ENCODE measurements around the gene CDC42EP4.
A peak's percentile ranks its signal among the peaks of the same experiment; 100 is the strongest.

Gene CDC42EP4

DNA sequence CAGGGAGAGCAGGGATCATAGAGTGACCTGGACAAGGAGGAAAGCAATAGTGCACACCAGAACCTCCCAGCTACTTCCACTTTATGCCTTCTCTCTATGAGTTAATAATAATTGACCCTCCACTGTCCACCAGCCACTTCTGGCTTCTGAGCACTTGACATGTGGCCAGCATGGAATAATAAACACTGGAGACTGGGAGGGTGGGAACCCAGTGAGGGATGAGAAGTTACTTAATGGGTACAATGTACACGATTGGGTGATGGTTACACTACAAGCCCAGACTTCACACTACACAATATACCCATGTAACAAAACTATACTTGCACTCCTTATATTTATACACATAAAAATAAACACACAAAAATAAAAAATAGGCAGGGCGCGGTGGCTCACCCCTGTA lies 11.4 kb downstream of the CDC42EP4 start:
- no peak for DNase-seq (ENCODE audit: low spot score)

DNA sequence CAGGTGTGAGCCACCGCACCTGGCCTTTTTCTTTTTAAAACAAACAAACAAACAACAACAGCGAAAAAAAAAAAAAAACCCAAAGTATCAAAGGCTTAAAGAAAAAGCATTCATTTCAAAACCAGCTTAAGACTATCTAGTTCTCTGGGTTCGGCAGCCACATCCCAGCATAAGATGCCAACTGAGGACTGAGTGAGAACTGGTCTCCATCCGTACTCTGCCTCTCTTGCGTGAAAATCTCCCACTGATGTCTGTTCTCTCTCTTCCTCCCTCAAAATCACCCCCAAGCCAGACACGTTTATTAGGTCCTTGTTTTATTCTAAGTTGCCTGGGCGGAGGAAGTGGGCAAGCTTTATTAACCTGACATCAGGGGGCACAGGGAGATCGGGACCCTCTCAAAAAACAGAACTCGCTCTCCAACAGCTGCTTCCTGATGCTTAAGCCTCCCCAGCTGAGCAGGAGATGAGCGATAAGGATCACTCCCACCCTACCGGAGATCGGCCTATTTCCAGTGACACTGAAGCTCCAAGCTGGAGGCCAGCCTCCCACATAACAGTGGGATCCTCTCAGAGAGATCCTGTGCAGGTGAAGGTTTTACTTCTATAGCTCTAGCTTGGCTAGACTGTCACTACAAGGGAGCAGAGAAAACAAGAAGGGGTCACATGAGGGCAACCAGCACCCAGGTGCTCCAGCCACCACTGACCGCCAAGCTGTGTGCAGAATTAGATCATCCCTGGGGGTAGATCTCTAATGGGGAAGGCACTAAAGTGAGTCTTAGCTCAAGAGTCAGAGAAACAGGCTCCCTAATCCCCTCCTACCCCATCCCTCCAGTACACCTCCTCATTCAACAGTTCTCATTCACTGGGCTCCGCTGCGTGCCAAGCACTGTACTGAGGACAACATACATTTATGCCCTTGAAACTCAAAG lies 13.6 kb downstream of the CDC42EP4 start:
- no peak for DNase-seq (ENCODE audit: low spot score)

DNA sequence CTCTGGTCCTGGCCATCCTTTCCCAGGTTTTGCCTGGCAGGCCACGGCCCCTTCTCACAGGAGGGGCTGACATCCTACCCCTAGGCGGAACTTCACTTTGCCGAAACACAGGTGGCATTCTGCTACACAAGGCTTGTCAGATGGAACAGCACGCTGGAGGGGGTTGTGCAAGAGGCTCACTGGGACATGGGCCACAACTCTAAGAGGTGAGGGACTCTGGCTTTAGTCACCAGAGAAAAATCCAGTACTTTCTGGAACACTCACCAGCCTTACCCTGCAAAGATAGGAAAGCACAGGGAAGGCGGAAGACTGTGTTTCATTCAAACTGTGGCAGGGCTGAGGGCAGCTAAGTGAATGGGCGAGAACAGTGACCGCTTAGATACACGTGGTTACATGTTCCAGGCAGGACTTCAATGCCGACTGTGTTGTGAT lies 18.3 kb downstream of the CDC42EP4 start:
- DNase-seq (ENCODE audit: low spot score): peak; percentile 80

DNA sequence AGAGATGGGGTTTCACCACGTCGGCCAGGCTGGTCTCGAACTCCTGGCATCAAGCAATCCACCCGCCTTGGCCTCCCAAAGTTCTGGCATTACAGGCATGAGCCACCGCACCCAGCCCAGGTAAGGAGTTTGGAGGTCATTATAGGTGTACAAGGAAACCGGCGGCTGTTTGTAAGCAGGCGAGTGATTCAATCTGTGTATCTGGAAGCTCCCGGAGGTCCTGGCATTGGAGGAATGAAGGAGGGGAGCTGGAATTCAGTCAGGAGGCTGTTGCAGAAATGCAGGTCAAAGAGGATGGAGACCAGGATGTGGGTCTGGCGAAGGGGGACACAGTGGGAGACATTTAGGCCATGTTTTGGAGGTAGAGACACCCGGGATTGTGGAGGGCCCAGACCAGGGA lies 18.8 kb downstream of the CDC42EP4 start:
- no peak for DNase-seq (ENCODE audit: low spot score)

DNA sequence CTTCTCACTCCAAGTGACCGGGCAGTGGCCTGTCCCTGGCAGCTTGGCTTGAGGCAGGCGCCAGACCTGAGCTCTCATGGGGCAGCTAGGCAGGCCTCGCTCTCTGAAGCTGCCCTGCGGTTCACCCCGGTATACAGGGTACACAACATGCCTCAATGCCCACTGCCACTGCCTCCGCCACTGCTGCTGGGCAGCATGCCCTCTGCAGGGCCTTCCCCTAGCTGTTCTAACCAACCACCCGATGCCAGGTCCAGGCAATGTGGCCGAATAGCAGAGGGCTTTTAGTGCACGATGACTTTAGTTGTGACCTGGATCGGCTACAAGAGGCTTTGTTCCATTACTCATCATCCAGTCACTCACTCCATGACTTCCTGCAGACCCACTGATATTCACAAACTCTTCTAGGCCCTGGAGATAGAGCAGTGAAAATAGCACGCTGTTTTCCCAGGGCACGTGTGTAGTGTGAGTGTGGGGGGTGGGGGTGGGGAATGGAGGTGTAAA lies 19.7 kb downstream of the CDC42EP4 start:
- DNase-seq (ENCODE audit: low spot score): peak; percentile 67

DNA sequence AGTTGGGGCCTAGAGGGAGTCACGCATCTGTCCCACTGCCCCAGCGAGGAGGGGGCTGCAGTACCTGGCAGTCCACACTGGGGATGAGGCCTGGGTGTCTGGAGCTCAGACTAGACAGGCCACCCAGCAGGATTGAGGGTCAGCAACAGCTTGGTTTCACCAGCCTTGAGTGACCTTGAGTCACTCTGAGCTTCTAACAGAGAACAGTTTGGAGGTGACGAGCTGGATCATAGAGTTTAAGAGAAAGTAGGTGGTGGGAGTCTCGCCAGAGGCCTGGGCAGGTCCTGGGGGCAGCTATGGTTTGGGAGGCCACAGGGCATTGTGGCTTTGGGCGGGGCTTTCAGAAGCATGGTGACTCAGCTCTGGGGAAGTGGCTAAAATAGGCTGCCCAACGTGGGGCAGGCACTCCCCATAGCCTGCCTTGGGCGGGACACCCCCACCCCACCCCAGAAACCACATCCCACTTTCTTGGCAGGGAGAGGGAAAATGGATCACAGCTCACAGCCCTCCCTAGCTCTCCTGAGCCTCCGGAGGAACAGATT lies 20.5 kb downstream of the CDC42EP4 start:
- DNase-seq (ENCODE audit: low spot score): peak; percentile 94

DNA sequence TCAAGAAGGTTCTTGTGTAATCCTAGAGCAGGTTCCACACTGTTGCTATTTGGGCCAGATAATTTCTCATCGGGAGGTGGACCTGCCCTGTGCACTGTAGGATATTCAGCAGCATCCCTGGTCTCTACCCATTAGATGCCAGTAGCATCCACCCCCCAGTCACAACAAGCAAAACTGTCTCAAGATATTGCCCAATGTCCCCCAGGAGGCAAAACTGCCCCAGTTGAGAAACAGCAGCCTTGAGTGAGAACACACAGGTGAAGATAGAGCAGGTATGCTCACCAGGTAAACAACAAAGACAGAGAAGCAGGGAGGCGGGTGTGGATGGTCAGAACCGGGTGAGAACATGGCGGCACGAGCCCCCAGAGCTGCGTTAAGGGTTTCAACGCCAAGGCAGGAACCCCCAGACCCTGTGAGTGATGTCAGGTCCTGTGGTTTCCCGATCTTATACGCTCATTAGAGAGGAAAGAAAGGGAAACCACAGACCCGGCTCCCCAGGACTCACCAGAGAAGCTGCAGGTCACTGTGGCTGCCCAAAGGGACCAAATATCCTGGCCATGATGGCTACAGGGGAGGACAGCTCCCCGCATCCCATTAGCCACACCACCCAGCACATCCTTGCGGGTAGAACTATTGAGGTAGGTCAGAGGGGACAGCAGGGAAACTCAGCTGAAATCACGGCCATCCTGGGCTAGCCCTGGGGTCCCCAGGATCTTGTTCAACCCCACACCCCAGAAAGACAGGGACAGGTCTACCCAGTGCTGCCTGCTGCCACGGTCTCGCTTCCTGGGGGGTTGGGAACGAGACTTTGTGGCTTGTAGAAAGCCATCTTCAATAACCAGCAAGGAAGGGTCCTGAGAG lies 21.2 kb downstream of the CDC42EP4 start:
- DNase-seq (ENCODE audit: low spot score): no peak

DNA sequence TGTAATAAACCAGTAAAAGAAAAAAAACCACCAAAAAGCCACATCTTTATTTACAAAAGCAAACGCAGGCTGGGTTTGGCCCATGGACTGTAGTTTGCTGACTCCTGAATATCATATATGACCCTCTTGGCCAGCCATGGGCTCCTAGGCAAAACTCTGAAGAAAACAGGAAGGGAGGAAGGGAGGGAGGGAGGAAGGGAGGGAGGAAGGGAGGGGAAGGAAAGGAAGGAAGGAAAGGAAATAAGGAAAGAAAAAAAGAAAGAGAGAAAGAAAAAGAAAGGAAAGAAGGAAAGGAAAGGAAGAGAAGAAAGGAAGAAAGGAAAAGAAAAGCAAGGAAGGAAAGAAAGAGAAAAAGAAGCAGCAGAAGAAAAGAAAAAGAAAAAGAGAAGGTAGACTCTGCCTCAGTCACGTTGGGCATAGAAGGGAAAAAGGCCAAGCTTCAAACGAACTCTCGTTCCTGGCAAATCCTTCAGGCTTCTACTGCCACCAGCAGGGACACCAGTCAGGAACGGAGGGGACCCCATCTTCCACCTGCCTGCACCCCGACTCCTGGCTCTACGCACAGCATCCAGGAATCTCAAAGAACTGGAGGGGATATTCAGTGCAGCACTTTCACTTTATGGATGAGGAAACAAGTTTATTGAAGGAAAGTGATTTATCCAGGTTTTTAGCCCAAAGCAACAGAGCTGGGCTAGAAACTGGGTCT lies 22.1 kb downstream of the CDC42EP4 start:
- DNase-seq (ENCODE audit: low spot score): no peak

DNA sequence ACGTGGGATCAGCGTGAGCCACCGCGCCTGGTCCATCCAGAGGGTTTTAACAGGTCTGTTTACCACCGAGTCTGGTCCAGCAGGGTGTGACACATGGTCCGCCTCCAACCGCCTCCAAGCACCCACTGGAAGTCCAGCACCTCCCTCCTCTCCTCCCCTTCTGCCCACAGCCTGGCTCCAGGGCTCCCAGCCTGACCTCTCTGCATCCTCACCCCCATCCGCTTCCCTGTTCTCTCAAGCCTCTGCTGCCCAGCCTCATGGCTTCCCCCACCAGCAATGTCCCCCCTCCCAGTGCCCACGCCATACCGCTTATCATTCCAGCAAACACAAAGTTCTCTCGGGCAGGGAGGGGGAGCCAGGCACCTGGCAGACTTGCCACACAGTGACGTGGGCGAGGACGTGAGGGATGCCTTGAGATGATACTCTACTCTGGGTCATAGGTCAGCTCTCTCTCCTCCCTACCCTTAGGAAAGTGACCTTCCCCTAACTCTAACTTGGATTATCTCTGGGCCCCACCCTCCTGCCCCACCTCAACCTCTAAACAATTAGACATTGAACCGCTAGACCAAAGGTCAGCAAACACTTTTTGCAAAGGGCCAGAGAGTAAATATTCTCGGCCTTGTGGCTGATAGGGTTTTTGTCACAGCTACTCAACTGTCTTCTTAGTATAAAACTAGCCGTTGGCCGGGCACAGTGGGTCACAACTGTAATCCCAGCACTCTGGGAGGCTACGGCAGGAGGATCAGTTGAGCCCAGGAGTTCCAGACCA lies 23.1 kb downstream of the CDC42EP4 start:
- no peak for DNase-seq (ENCODE audit: low spot score)

DNA sequence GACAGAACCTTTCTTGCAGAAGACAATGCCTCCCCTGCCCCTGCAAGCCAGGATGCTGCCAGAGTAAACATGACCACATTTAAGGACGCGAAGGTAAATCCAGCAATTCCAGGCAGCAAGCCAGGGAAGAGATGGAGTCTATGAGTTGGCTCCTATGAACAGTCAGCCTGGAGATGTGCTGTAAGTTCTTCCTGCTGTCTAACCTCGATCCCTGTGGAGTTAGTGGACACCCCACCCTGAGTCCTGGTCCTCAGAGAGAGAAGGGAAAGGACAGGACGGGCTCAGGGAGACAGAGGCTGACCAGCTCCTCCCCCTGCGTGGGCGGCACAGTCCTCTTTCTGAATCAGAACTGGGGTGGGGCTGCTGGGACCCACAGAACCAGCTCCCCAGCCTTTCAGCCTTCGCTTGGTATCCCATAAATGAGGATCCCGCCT lies 24.9 kb downstream of the CDC42EP4 start:
- no peak for DNase-seq (ENCODE audit: low spot score)

DNA sequence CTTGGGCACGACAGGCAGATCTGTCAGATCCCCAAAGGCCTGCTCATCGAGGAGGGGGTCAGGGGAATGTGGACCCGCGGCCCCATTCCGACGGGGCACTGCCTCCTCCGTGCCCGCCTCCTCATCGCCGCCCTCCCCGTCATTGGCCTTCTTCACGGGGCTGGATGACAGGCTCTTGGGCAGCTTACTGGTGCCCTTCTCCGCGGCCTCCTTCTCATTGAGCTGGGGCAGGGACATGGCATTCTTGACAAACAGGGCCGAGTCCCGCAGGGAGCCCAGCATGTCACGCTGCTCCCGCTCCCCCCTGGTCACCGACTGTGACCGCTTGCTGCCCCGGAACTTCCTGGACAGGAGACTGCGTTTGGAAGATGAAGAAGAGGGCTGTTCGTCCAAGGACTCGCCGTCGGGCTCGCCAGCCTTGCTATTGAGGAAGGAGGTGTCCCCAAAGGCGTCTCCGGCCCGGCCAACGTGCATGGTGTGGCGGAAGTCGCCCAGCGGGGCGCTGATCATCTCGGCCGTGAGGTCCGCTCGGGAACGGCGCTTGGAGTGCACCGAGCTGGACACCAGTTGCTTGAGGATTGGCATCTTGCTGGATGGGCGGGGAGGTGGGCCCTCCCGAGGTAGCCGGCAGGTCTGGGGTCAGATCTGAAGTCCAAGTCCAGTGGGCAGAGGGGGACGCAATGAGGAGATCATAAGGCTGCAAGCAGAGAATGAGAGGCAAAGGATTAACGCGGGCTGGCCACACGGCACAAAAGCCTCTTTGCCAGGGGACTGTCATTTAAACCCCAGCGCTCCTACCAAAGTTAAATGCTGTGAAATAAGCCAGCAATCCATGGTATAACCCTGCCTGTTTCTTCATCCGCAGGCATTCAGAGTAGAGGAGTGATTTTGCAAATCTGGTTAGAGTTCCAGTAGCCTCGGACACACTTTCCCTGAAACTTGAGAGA lies 25.6 kb downstream of the CDC42EP4 start:
- DNase-seq (ENCODE audit: low spot score): no peak

DNA sequence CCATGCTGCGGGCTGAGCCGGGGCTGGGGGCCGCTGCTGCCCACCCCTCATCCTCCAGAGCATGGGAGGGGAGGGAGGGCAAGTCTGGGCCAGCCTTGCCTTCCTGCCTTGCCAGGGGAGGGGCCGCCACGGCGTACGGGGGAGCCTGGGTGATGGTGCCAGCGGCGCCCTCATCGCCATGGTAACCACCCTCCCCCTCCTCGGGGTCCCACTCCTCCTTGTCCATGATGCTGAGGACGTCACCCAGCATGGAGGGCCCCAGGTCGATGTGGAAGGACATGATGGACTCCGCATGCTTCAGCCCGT lies 26.2 kb downstream of the CDC42EP4 start:
- DNase-seq (ENCODE audit: low spot score): no peak

DNA sequence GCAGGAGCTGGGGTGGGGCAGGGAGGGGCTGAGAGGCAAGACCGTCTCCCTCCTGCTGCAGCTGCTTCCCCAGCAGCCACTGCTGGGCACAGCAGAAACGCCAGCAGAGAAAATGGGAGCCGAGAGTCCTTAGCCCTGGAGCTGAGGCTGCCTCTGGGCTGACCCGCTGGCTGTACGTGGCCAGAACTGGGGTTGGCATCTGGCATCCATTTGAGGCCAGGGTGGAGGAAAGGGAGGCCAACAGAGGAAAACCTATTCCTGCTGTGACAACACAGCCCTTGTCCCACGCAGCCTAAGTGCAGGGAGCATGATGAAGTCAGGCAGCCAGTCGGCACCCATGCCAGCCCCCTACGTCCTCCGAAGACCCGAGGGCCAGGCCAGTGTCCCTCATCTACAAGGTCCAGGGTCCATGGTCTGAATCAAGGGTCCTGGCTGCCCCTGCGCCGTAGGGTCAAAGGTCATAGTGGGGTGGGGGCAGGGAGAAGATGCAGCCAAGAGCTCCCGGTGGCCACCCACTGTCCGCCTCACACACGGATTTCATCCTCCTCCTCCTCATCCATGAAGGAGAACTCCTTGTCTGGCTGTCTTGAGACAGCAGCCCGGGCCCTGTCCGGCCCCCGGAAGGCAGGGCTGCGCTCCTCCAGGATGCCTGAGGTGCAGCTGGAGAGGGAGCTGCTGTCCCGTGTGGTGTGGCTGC lies 26.7 kb downstream of the CDC42EP4 start:
- DNase-seq (ENCODE audit: low spot score): no peak

DNA sequence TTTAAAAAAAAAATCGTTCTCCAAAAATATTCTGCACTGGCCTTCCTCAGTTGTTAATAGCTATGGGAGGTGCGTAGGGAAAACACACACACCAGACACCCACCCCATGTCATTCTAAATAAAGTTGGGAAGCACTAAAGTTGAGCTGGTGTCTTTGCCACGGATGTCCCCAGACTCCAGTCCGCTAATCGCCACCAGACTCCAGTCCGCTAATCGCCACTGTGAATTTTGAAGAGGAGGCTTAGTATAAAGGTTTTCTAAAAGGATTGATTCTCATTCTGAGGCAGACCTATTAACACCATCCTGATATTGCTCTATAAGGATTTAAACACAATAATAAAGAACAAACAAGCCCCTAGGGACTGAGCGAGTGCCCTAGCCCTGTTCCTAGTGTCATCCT lies 27.4 kb downstream of the CDC42EP4 start:
- no peak for DNase-seq (ENCODE audit: low spot score)

DNA sequence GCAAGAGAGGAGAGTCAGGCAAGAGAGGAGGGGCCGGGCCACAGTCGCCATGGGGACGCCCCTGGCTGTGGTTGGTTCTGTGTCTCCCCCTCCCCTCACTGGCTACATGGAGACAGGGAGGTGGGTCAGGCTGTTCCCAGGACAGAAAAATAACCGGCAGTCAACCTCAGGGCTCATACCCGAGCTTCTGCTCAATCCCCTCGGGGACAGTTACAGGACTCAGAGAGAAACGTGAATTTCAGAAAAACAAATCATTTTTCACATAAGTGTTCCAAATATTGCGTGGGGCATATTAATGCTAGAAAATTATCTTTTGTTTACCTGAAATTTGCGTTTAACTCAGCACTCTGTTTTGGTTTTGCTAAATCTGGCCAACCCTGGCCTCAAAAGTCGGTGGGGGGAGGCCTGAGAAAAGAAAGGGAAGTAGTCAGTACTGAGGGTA lies 27.9 kb downstream of the CDC42EP4 start:
- no peak for DNase-seq (ENCODE audit: low spot score)

DNA sequence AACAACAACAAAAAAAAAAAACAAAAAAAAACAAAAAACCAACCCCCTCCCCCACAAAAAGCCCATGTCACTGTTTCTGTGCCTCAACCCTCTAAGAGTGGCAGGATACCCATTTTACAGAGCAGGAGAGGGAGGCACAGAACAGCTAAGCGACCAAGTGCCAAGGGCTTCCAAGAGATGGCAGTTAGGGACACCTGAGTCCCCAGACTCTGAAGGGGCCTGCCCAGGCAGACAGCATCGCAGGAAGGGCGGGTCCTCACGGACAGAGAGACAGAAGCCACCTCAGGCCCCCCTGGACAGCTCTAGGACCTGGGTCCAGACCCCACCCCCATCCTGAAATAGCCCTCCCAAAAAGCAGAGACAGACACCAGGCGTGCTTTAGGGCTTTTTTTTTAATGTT lies 28.6 kb downstream of the CDC42EP4 start:
- DNase-seq (ENCODE audit: low spot score): no peak

DNA sequence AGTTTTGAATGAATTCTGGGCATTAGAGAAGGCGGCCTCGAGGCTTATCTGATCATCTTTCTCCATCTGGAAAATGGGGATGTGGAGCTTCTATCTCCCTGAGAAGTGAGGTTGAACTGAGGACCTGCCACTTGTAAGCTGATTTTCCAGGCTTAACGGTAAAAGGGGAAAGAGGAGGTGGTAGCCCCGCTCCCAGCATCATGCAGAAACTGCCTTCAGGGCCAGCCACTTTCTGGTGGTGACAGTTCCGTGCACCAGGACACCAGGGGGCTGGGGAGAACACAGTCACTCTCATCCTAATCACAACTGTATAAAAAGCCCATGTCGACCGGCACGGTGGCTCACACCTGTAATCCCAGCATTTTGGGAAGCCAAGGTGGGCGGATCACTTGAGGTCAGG lies 29.2 kb downstream of the CDC42EP4 start:
- DNase-seq (ENCODE audit: low spot score): no peak

DNA sequence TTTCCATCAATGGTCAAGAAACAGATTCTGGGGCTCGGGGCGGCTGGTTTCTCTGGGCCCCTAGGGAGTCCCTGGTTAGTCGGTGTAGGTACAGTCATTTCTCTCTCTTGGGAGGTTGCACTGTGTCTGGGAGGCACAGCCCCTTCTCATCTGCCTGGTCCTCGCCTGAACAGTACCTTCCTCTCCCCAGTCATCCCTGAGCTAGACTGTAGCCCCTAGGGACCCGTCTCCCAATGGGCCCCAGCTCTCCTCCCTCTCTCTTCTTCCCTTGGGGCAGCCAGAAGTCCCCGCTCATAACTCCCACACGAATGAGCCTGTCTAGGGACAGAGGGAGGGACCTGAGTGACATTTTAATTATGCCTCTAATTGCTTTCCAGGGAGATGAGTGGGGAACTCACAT lies 29.9 kb downstream of the CDC42EP4 start:
- DNase-seq (ENCODE audit: low spot score): no peak

DNA sequence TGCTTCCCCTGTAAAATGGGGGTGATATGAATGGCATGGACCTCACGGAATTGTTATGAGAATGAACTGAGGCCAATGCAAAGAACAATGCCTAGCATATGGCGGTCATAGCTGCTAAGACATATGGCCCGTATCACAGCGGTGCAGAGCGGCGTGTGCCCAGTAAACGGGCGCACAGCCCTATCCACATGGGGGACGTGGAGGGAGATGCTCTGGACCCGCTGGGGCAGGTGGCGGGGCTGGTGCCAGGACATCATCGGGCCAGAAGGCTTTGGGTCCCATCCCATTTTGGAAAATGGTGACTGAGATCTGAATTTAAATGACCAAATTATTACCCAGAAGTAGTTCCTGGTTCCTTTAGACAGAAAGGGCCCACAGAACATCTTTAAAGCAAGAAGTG lies 31.6 kb downstream of the CDC42EP4 start:
- DNase-seq (ENCODE audit: low spot score): no peak
